ENCODE measurements around the gene PCSK5.

- TF ChIP-seq CTCF (IDR thresholded peaks at IDR 0.05) (no peak), POLR2A (IDR thresholded peaks at IDR 0.05) (no peak)
These were observed 432.3 kb downstream of the PCSK5 start for GRCh38 chr9:76322810-76323209.

Measured in right lobe of liver (tissue), 4 donors.